Ammon's horn (tissue), 1 donor: ENCODE results near the gene ZFP42.
"Not testable (repeated sequence)": the region's sequence is repeated elsewhere in the genome, so short reads cannot be mapped to it uniquely, and the experiment has no call there.

ENCODE experiments used
- DNase-seq: peaks from one replicate; pipeline ENCODE4 v3.0.0-alpha.2; 2016; ENCODE audit warnings: low spot score

ZFP42 gene

GRCh38 chr4:188021548-188022249, 26.1 kb downstream of the ZFP42 start:
- no peak for DNase-seq

- no peak for DNase-seq
Measured at GRCh38 chr4:188023682-188024081, 28.1 kb downstream of the ZFP42 start.

- DNase-seq: no peak
Measured at GRCh38 chr4:188025476-188025875, 29.9 kb downstream of the ZFP42 start.

GRCh38 chr4:188029114-188029513, 33.5 kb downstream of the ZFP42 start:
- no peak for DNase-seq

GRCh38 chr4:188030401-188030800, 34.8 kb downstream of the ZFP42 start:
- DNase-seq: peak; percentile 31

GRCh38 chr4:188031751-188032150, 36.2 kb downstream of the ZFP42 start:
- no peak for DNase-seq

- no peak for DNase-seq
Measured at GRCh38 chr4:188032170-188032569, 36.6 kb downstream of the ZFP42 start.

GRCh38 chr4:188032583-188032982, 37.0 kb downstream of the ZFP42 start:
- DNase-seq: no peak

- DNase-seq: no peak
Measured at GRCh38 chr4:188037003-188037713, 41.6 kb downstream of the ZFP42 start.

- DNase-seq: no peak
Measured at GRCh38 chr4:188041721-188042120, 46.1 kb downstream of the ZFP42 start.

GRCh38 chr4:188042191-188042590, 46.6 kb downstream of the ZFP42 start:
- DNase-seq: no peak

- no peak for DNase-seq
Measured at GRCh38 chr4:188043154-188043553, 47.6 kb downstream of the ZFP42 start.

GRCh38 chr4:188045461-188045860, 49.9 kb downstream of the ZFP42 start:
- DNase-seq: not testable (repeated sequence)

- no peak for DNase-seq
Measured at GRCh38 chr4:188046657-188047056, 51.1 kb downstream of the ZFP42 start.

GRCh38 chr4:188053302-188053701, 57.7 kb downstream of the ZFP42 start:
- DNase-seq: no peak
